ENCODE data around the gene SYNPO2. TPM values are rescaled to one million over a fixed set of nuclear protein-coding genes. Genes with fewer than 3 reads are reported as not detected.

SYNPO2 gene
- total and polyA plus RNA-seq, 3 donors from 2014 or later = 29.1 to 53.4 (median 44.3) TPM

DNA sequence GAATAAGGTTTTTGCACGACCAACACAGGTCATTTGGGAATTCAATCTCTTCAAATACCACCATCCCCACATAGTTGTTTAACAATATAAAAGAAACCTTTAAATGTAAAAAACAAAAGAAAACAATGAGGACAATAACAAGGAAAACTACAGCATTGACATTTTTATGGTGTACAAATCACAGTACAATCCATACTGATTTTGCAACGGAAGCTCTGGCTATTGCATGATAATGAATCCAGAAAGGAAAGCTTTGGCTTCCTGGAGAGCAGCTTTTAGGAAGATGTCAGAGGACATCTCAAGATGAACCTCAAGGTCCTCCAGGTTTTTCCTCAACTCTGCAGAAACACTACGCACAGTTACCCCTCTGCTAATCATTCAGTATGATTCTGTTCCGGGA lies 135.4 kb downstream of the SYNPO2 start:
- intact Hi-C loops (cut with DNase I; ENCODE audit: low total_unique reads) = no loop called here
- H3K9me3 ChIP-seq = no peaks in the 10 kb centered on the region
- no peak overlapping the region for H3K27ac ChIP-seq
- TF ChIP-seq POLR2A (IDR thresholded peaks at IDR 0.05) = no peak
- TF ChIP-seq, protein P1, sequence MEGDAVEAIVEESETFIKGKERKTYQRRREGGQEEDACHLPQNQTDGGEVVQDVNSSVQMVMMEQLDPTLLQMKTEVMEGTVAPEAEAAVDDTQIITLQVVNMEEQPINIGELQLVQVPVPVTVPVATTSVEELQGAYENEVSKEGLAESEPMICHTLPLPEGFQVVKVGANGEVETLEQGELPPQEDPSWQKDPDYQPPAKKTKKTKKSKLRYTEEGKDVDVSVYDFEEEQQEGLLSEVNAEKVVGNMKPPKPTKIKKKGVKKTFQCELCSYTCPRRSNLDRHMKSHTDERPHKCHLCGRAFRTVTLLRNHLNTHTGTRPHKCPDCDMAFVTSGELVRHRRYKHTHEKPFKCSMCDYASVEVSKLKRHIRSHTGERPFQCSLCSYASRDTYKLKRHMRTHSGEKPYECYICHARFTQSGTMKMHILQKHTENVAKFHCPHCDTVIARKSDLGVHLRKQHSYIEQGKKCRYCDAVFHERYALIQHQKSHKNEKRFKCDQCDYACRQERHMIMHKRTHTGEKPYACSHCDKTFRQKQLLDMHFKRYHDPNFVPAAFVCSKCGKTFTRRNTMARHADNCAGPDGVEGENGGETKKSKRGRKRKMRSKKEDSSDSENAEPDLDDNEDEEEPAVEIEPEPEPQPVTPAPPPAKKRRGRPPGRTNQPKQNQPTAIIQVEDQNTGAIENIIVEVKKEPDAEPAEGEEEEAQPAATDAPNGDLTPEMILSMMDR (IDR thresholded peaks at IDR 0.05) = no peak
- H3K4me1 ChIP-seq = no peaks in the 10 kb centered on the region
- WGBS, 2 donors = 92 to 93% methylated on average over 4 of the region's 4 CpGs
- no peaks in the 10 kb centered on the region for H3K36me3 ChIP-seq (ENCODE audit: low read depth, missing control alignments)
- H3K4me3 ChIP-seq = no peak overlapping the region
- H3K27me3 ChIP-seq = no peaks in the 10 kb centered on the region
- DNase-seq = no peak

DNA sequence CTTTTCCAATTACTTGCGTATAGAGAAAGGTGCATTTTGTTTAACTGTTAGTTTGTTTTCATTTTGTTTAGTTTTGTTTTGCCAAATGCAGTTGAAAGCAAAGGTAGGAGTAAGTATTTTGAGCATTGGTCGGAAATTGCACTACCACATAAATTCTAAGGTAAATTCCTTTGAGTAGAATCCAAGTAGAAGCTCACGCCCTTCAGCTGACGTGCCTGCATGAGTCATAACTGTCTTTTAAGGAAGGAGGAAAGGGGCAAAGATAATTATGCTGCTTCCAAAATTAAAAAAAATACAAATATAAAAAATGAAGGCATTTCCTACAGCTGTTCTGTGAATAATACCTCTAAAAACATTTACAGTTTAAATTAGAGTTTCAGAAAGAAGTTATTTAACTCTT lies 136.8 kb downstream of the SYNPO2 start:
- no peak overlapping the region for H3K4me3 ChIP-seq
- WGBS, 2 donors = 60 to 67% methylated on average over 4 of the region's 4 CpGs
- no peaks in the 10 kb centered on the region for H3K27me3 ChIP-seq
- H3K27ac ChIP-seq = peak overlapping the region in 1 of 2 donors; percentile 78
- H3K36me3 ChIP-seq (ENCODE audit: low read depth, missing control alignments) = no peaks in the 10 kb centered on the region
- no peak for TF ChIP-seq POLR2A (IDR thresholded peaks at IDR 0.05)
- TF ChIP-seq, protein P1 (IDR thresholded peaks at IDR 0.05) = no peak
- DNase-seq = no peak
- intact Hi-C loops (cut with DNase I; ENCODE audit: low total_unique reads) = no loop called here
- H3K9me3 ChIP-seq = no peaks in the 10 kb centered on the region
- no peaks in the 10 kb centered on the region for H3K4me1 ChIP-seq

DNA sequence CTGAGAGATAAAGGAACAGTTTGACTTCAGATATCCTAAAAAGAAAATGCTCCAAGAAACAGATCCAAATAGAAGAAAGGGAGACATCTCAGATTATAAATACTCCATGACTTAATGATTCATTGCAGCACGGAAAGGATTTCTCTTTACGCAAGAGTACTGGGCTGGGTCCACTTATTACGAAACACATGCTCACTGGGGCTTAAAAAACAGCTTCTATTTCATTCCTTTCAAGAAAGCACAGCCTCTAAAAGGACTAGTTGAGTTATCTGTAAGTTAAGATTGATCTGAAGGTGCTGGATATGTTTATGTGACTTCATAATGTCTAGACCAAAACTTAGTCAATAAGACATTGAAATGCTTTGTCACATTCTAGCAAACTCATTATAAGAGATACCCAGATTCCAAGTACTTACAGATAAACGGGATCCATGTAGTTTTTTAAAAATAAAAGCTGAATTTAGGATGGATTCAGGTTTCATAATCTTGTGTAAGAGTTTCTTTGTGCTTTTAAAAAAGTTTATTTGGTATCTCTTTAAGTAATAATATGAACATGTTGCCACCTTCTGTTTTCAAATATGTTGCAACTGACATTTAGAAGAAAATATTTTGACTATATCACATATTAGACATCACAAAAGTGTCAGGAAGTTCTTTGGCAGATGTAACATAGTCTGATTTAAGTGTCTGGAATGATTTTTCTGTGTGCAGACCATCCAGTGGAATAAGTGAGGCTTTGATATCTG lies 137.4 kb downstream of the SYNPO2 start:
- no peak for DNase-seq
- H3K9me3 ChIP-seq = no peaks in the 10 kb centered on the region
- 43 to 55% methylated on average over 4 of the region's 4 CpGs for WGBS, 2 donors
- no peaks in the 10 kb centered on the region for H3K27me3 ChIP-seq
- peak overlapping the region in 1 of 2 donors; percentile 78 for H3K27ac ChIP-seq
- H3K4me3 ChIP-seq = no peak overlapping the region
- intact Hi-C loops (cut with DNase I; ENCODE audit: low total_unique reads) = no loop called here
- H3K36me3 ChIP-seq (ENCODE audit: low read depth, missing control alignments) = no peaks in the 10 kb centered on the region
- TF ChIP-seq, protein P1 (IDR thresholded peaks at IDR 0.05) = no peak
- TF ChIP-seq POLR2A (IDR thresholded peaks at IDR 0.05) = no peak
- H3K4me1 ChIP-seq = no peaks in the 10 kb centered on the region

DNA sequence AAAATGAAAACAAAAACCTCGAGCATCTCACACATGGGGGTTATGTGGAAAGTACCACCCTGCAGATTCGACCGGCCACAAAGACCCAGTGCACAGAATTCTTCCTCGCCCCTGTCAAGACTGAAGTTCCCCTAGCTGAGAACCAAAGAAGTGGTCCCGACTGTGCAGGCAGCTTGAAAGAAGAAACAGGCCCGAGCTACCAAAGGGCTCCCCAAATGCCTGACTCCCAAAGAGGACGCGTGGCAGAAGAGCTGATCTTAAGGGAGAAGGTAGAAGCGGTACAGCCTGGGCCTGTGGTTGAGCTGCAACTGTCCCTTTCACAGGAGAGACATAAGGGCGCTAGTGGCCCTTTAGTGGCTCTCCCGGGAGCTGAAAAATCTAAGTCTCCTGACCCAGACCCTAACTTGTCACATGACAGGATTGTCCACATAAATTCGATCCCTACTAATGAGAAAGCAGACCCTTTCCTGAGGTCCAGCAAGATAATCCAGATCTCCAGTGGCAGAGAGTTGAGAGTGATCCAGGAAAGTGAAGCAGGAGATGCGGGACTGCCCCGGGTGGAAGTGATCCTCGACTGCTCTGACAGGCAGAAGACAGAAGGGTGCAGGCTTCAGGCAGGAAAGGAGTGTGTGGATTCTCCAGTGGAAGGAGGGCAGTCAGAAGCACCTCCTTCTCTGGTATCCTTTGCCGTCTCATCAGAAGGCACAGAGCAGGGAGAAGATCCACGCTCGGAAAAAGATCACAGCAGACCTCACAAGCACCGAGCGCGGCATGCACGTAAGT lies 138.2 kb downstream of the SYNPO2 start:
- no peak for TF ChIP-seq POLR2A (IDR thresholded peaks at IDR 0.05)
- TF ChIP-seq, protein P1 (IDR thresholded peaks at IDR 0.05) = no peak
- Histone ChIP-seq H3K4me3 (no peak overlapping the region), H3K27ac (peak overlapping the region in 1 of 2 donors; percentile 78), H3K9me3 (no peaks in the 10 kb centered on the region), H3K27me3 (no peaks in the 10 kb centered on the region), H3K36me3 (ENCODE audit: low read depth, missing control alignments) (no peaks in the 10 kb centered on the region), H3K4me1 (no peaks in the 10 kb centered on the region)
- DNase-seq = no peak
- intact Hi-C loops (cut with DNase I; ENCODE audit: low total_unique reads) = no loop called here
- 60 to 68% methylated on average over 19 to 22 of the region's 22 CpGs for WGBS, 2 donors

Data from testis (tissue), 3 donors.